ENCODE measurements around the gene TMED6. TPM values are rescaled to one million over a fixed set of nuclear protein-coding genes. Genes with fewer than 3 reads are reported as not detected.
"Not testable (repeated sequence)": the region's sequence is repeated elsewhere in the genome, so short reads cannot be mapped to it uniquely, and the experiment has no call there.

Gene TMED6
- total RNA-seq, 1 donor from 2014 or later, result not detected

GRCh38 chr16:69301187-69301586 is 50.4 kb downstream of the TMED6 start:
- no peak for DNase-seq

GRCh38 chr16:69298261-69298660 is 53.3 kb downstream of the TMED6 start:
- DNase-seq, result no peak

GRCh38 chr16:69296771-69297170 is 54.8 kb downstream of the TMED6 start:
- DNase-seq, result not testable (repeated sequence)

- DNase-seq, result no peak
Observed at GRCh38 chr16:69294051-69294450, 57.5 kb downstream of the TMED6 start.

GRCh38 chr16:69293401-69293800 is 58.2 kb downstream of the TMED6 start:
- DNase-seq, result no peak

Other genes with a start within 250 kb of the TMED6 start
- gene HAS3, start 246.1 kb downstream of the TMED6 start, total RNA-seq, result 2.3 TPM
- 82.4 TPM for gene CHTF8, start 219.2 kb downstream of the TMED6 start, total RNA-seq
- 15.1 TPM for gene UTP4, start 219.1 kb downstream of the TMED6 start, total RNA-seq
- 63.9 TPM for gene SNTB2, start 164.6 kb downstream of the TMED6 start, total RNA-seq
- 25.2 TPM for gene VPS4A, start 40.4 kb downstream of the TMED6 start, total RNA-seq
- 12.0 TPM for gene PDF, start 21.2 kb downstream of the TMED6 start, total RNA-seq
- 41.7 TPM for gene COG8, start 12.2 kb downstream of the TMED6 start, total RNA-seq
- 14.7 TPM for gene NIP7, start 12.0 kb downstream of the TMED6 start, total RNA-seq
- 18.7 TPM for gene TERF2, start 34.2 kb upstream of the TMED6 start, total RNA-seq
- 47.9 TPM for gene CYB5B, start 72.8 kb upstream of the TMED6 start, total RNA-seq
- 45.6 TPM for gene NFAT5, start 214.2 kb upstream of the TMED6 start, total RNA-seq

Data from tongue (tissue), 2 donors.